GM20000 (cell line): Measurements from ENCODE around the gene TANK.

Experiments
- DNase-seq: peaks from one replicate; pipeline ENCODE4 v3.0.0; 2012; ENCODE audit warnings: low spot score
- CTCF ChIP-seq: IDR thresholded peaks from 2 replicates; pipeline ENCODE4 v1.5.1; 2012; ENCODE audit warnings: mild to moderate bottlenecking, control low read depth; ENCODE audit errors: extremely low read depth, missing control alignments

TANK gene

GRCh38 chr2:161199912-161200701, 39.9 kb downstream of the TANK start:
- no peak for TF ChIP-seq CTCF
- peak; percentile 5 for DNase-seq

- TF ChIP-seq CTCF: no peak
- DNase-seq: no peak
These were observed 44.6 kb downstream of the TANK start for GRCh38 chr2:161204846-161205245.

- DNase-seq: no peak
- no peak for TF ChIP-seq CTCF
These were observed 46.3 kb downstream of the TANK start for GRCh38 chr2:161206471-161207032.

- DNase-seq: no peak
These were observed 47.7 kb downstream of the TANK start for GRCh38 chr2:161207941-161208340.

GRCh38 chr2:161208527-161209139, 48.4 kb downstream of the TANK start:
- no peak for TF ChIP-seq CTCF
- no peak for DNase-seq

More at GRCh38 chr2:161207941-161208340, 47.7 kb downstream of the TANK start:
- TF ChIP-seq CTCF: no peak

GRCh38 chr2:161209902-161210301, 49.7 kb downstream of the TANK start:
- DNase-seq: no peak
- TF ChIP-seq CTCF: no peak

GRCh38 chr2:161217597-161218185, 57.5 kb downstream of the TANK start:
- no peak for DNase-seq
- TF ChIP-seq CTCF: no peak
